HG02610 (cell line): Measurements from ENCODE around the gene KNG1.
"Not testable (repeated sequence)": the region's sequence is repeated elsewhere in the genome, so short reads cannot be mapped to it uniquely, and the experiment has no call there.

Experiments
- ATAC-seq: cut with Tn5 transposase; IDR thresholded peaks from one replicate; pipeline ENCODE4 v1.9.1; 2021; ENCODE audit warnings: mild to moderate bottlenecking, moderate library complexity; ENCODE audit not compliant: unreplicated experiment

The KNG1 gene

GRCh38 chr3:186708983-186709679 lies 8.0 kb upstream of the KNG1 start:
- no peak for ATAC-seq

- not testable (repeated sequence) for ATAC-seq
Observed at GRCh38 chr3:186710694-186711093, 6.5 kb upstream of the KNG1 start.

- ATAC-seq = no peak
Observed at GRCh38 chr3:186713499-186713898, 3.7 kb upstream of the KNG1 start.

- ATAC-seq = no peak
Observed at GRCh38 chr3:186719945-186720739, 3.0 kb downstream of the KNG1 start.

- no peak for ATAC-seq
Observed at GRCh38 chr3:186722457-186722856, 5.3 kb downstream of the KNG1 start.

GRCh38 chr3:186724911-186725310 lies 7.8 kb downstream of the KNG1 start:
- ATAC-seq = no peak

GRCh38 chr3:186732169-186732766 lies 15.1 kb downstream of the KNG1 start:
- no peak for ATAC-seq

- ATAC-seq = no peak
Observed at GRCh38 chr3:186742618-186743380, 25.6 kb downstream of the KNG1 start.

GRCh38 chr3:186743666-186744065 lies 26.5 kb downstream of the KNG1 start:
- ATAC-seq = no peak

- ATAC-seq = no peak
Observed at GRCh38 chr3:186746008-186746407, 28.8 kb downstream of the KNG1 start.

GRCh38 chr3:186750316-186750715 lies 33.2 kb downstream of the KNG1 start:
- ATAC-seq = no peak

GRCh38 chr3:186751480-186751879 lies 34.3 kb downstream of the KNG1 start:
- ATAC-seq = no peak

GRCh38 chr3:186754006-186754405 lies 36.8 kb downstream of the KNG1 start:
- ATAC-seq = no peak

GRCh38 chr3:186754871-186755270 lies 37.7 kb downstream of the KNG1 start:
- ATAC-seq = no peak

- ATAC-seq = no peak
Observed at GRCh38 chr3:186757214-186757613, 40.1 kb downstream of the KNG1 start.

- ATAC-seq = no peak
Observed at GRCh38 chr3:186757686-186758220, 40.6 kb downstream of the KNG1 start.

GRCh38 chr3:186759231-186759930 lies 42.2 kb downstream of the KNG1 start:
- ATAC-seq = no peak

- no peak for ATAC-seq
Observed at GRCh38 chr3:186760141-186760833, 43.1 kb downstream of the KNG1 start.

GRCh38 chr3:186760897-186761447 lies 43.8 kb downstream of the KNG1 start:
- ATAC-seq = no peak
